ENCODE measurements around the gene PKIG. TPM values are rescaled to one million over a fixed set of nuclear protein-coding genes. Genes with fewer than 3 reads are reported as not detected.

The PKIG gene
- total RNA-seq, 1 experiment from 2014 or later, result 27.0 TPM

DNA sequence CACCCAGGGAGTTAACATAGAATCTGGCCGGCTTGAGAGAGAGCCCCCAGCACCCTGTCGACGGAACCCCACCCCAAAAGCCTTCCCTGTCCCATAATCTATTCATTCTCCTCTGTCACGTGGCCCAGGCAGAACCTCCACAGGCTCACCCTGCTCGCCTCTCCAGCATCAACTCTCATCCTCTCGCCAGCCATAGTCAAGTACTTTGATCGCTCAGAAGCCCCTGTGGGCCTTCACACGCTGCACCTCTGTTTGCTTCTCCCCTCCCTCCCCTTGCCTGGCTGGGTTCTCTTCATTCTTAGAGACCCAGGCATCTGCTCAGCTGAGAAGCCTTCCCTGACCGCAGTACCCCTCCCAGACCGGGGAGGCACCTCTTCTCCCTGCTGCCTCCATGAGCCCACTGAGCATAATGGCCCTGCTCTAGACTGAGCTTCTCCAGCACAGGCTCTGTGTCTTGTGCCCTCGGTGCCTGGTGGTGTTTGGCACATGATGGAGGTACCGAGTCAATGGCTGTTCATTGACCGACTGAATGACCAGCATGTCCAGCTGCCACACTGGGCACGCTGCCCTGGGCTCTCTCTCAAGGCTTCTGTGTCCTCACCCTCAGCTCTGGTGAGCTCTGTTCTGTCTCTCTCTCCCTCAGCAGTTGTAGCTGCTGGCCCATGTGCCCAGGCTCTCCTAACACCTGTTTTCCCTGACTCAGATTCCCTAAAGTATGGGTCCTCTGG, 33.7 kb downstream of the PKIG start:
- no peaks in the 10 kb centered on the region; a peak in 2 of 5 replicates for H3K9me3 Mint-ChIP-seq
- H3T11ph ChIP-seq (ENCODE audit: low read length), result no peak overlapping the region
- no peaks in the 10 kb centered on the region for H4K20me1 ChIP-seq (ENCODE audit: control insufficient read depth, insufficient read depth, insufficient read length)
- peaks cover 39 to 42% of the 10 kb centered on the region in 2 experiments for H3K4me1 Mint-ChIP-seq
- H4K8ac ChIP-seq (replicated peaks; ENCODE audit: insufficient read length, low read depth, low read length), result no peak overlapping the region
- no peak overlapping the region for H2AK5ac ChIP-seq (ENCODE audit: insufficient read length, low read length)
- H3K79me2 ChIP-seq (ENCODE audit: insufficient read depth, low read length), result no peaks in the 10 kb centered on the region
- no peaks in the 10 kb centered on the region for H3K9me3 ChIP-seq (ENCODE audit: control insufficient read depth, low read depth, low read length)
- H3K27me3 ChIP-seq (ENCODE audit: insufficient read depth, low read length), result peaks cover 6% of the 10 kb centered on the region; the same call in 1 of the 2 replicates
- no peak overlapping the region for H3K27ac ChIP-seq (ENCODE audit: insufficient read length, low read depth, low read length)
- TF ChIP-seq CTCF (conservative IDR thresholded peaks at IDR 0.05), result no peak
- no peak overlapping the region for H3K23ac ChIP-seq (ENCODE audit: insufficient read length, low read depth, low read length)
- H2BK12ac ChIP-seq (ENCODE audit: insufficient read length, low read depth, low read length), result no peak overlapping the region
- H3K36me3 Mint-ChIP-seq (ENCODE audit: insufficient read depth in 1 of 3, low read depth in 3 of 3), result peaks cover 21 to 51% (median 40%) of the 10 kb centered on the region in 3 experiments
- no peak overlapping the region for H3K4me2 ChIP-seq (ENCODE audit: insufficient read depth, insufficient read length, low read length)
- no peak overlapping the region for H2BK5ac ChIP-seq (ENCODE audit: insufficient read length, low read length)
- no peak overlapping the region for H3K27ac Mint-ChIP-seq
- WGBS (ENCODE audit: extremely low coverage, insufficient read length, low lambda C conversion rate), result no CpG with 5 or more reads among the region's 14 CpGs
- no peak overlapping the region for H3K18ac ChIP-seq (ENCODE audit: insufficient read length, low read depth, low read length)
- no peak overlapping the region for H4K5ac ChIP-seq (ENCODE audit: insufficient read length, low read depth, low read length)
- H4K91ac ChIP-seq (ENCODE audit: insufficient read length, low read depth, low read length), result no peak overlapping the region
- no peak overlapping the region for H2AFZ ChIP-seq (ENCODE audit: low read length)
- peak overlapping the region in 1 of 2 experiments; percentile 47; a peak in 3 of 5 replicates for H3K4me3 Mint-ChIP-seq
- H3K79me1 ChIP-seq (ENCODE audit: insufficient read depth, low read depth, low read length, poor library complexity, severe bottlenecking), result no peaks in the 10 kb centered on the region
- H3K4ac ChIP-seq (ENCODE audit: low read depth, low read length), result no peak overlapping the region
- H3K14ac ChIP-seq (ENCODE audit: insufficient read depth, low read length), result no peak overlapping the region; the same call in 1 of the 2 replicates
- no peaks in the 10 kb centered on the region for H3K23me2 ChIP-seq (ENCODE audit: insufficient read length, low read depth, low read length, poor library complexity, severe bottlenecking)
- DNase-seq, result no peak
- peaks cover 61% of the 10 kb centered on the region for H3K27me3 Mint-ChIP-seq (ENCODE audit: low read depth)
- H3K9ac ChIP-seq (ENCODE audit: extremely low read depth, insufficient read length, low read length), result no peak overlapping the region
- H2BK20ac ChIP-seq (ENCODE audit: low read depth, low read length, poor library complexity, severe bottlenecking), result no peak overlapping the region
- H3K56ac ChIP-seq (ENCODE audit: insufficient read length, low read depth, low read length), result no peak overlapping the region
- H2BK15ac ChIP-seq (ENCODE audit: low read depth, low read length), result no peak overlapping the region
- H3K4me1 ChIP-seq (ENCODE audit: insufficient read depth, low read length), result no peaks in the 10 kb centered on the region; the same call in 1 of the 2 replicates
- H2BK120ac ChIP-seq (ENCODE audit: low read depth, low read length, poor library complexity, severe bottlenecking), result no peak overlapping the region
